CD4-positive, alpha-beta memory T cell (primary cell): ENCODE data around the gene EPHA3. TPM values are rescaled to one million over a fixed set of nuclear protein-coding genes. Genes with fewer than 3 reads are reported as not detected.
A peak's percentile ranks its signal among the peaks of the same experiment; 100 is the strongest.

Experiments
- CTCF ChIA-PET: fragments of 350-600 bp; sonication (Branson Sonifier 250); formaldehyde crosslinking; loops from one replicate; lab custom pipeline; 2021; ENCODE audit warnings: inconsistent platforms; ENCODE audit not compliant: partially characterized antibody; lab: Charles Lee
- POLR2A ChIA-PET: fragments of 350-600 bp; sonication (Branson Sonifier 250); formaldehyde crosslinking; loops from one replicate; lab custom pipeline; 2021; ENCODE audit not compliant: partially characterized antibody; lab: Charles Lee
- DNase-seq, 5 donors: peaks; one replicate each; pipeline versions ENCODE4 v3.0.0 to v3.0.0-alpha.2; 2020 to 2022; ENCODE audit warnings: mixed read lengths in 1 of 5
- H3K27ac ChIP-seq: one replicate; pipeline ENCODE4 v1.7.0; 2013; ENCODE audit warnings: low read depth, low read length
- H3K27me3 ChIP-seq: 2 replicates; pipeline ENCODE4 v1.7.0; 2013; ENCODE audit warnings: mild to moderate bottlenecking, low read length, moderate library complexity; ENCODE audit not compliant: insufficient read depth
- H3K36me3 ChIP-seq: 2 replicates; pipeline ENCODE4 v1.7.0; 2013; ENCODE audit warnings: mild to moderate bottlenecking, low read length, moderate library complexity; ENCODE audit not compliant: insufficient read depth
- H3K4me1 ChIP-seq: 2 replicates; pipeline ENCODE4 v1.7.0; 2013; ENCODE audit warnings: mild to moderate bottlenecking, low read length, moderate library complexity; ENCODE audit not compliant: insufficient read depth
- H3K4me3 ChIP-seq, 2 donors: one replicate each; pipeline ENCODE4 v1.7.0; 2013; ENCODE audit warnings: low read length in 2 of 2, mild to moderate bottlenecking in 1 of 2
- H3K9me3 ChIP-seq, 2 donors: one replicate each; pipeline ENCODE4 v1.7.0; 2013; ENCODE audit warnings: low read length in 2 of 2, control low read depth in 1 of 2; ENCODE audit not compliant: control insufficient read depth in 1 of 2
- H3K27ac Mint-ChIP-seq, 7 donors: one replicate each; pipeline ENCODE4 v1.8.0; 2020 to 2021; ENCODE audit warnings: mixed read lengths in 7 of 7, mild to moderate bottlenecking in 6 of 7, inconsistent platforms in 3 of 7, moderate library complexity in 3 of 7
- H3K27me3 Mint-ChIP-seq, 2 donors: one replicate each; pipeline ENCODE4 v1.8.0; 2020 to 2021; ENCODE audit warnings: mixed read lengths in 2 of 2
- H3K36me3 Mint-ChIP-seq, 2 donors: one replicate each; pipeline ENCODE4 v1.8.0; 2020 to 2021; ENCODE audit warnings: mixed read lengths in 2 of 2, inconsistent platforms in 1 of 2, mild to moderate bottlenecking in 1 of 2
- H3K4me1 Mint-ChIP-seq, 4 donors: one replicate each; pipeline ENCODE4 v1.8.0; 2020 to 2021; ENCODE audit warnings: mixed read lengths in 4 of 4, mild to moderate bottlenecking in 1 of 4
- H3K4me3 Mint-ChIP-seq, 8 donors: one replicate each; pipeline ENCODE4 v1.8.0; 2020 to 2021; ENCODE audit warnings: mixed read lengths in 8 of 8, mild to moderate bottlenecking in 7 of 8, moderate library complexity in 6 of 8, inconsistent platforms in 3 of 8
- H3K9me3 Mint-ChIP-seq, 8 donors: one replicate each; pipeline ENCODE4 v1.8.0; 2020 to 2021; ENCODE audit warnings: mixed read lengths in 8 of 8, mild to moderate bottlenecking in 5 of 8, inconsistent platforms in 3 of 8, moderate library complexity in 1 of 8
- intact Hi-C: fragments of 100-400 bp; cut with micrococcal nuclease; formaldehyde crosslinking; loops from one replicate; pipeline ENCODE4 v1.15.1; 2023
- polyA plus RNA-seq, 2 donors: library from polyadenylated mRNA; unstranded; fragments of 300-500 nt; fragmentation: Illumina TruSeq; gene quantifications; one replicate each; pipeline ENCODE4 v1.2.3, GENCODE V29; 2021
- total RNA-seq, 2 experiments: library from RNA; stranded (reverse); gene quantifications; one replicate each; pipeline ENCODE4 v1.2.3, GENCODE V29; 2021

EPHA3 gene
- total and polyA plus RNA-seq, 4 experiments from 2014 or later, result not detected

DNA sequence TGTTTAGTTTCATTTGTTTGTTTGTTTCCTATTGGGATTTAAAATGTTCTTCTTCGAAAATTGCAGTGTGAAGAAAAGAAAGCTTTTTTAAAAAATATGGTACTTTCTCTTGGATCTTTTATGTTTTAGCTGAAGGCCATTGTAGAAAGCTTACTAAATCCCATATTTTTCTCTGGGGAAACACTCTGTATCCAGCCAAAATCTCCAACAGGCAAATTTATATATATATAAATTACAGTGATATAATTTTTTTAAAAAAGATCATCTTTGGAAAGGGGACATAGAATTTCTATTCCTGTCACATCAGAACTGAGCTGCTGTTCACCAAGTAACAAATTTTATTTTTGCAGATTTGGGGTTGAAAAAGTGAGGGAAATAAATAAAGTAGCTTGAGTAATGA, 19.6 kb upstream of the EPHA3 start:
- Mint-ChIP-seq H3K9me3 (no peaks in the 10 kb centered on the region), H3K4me3 (no peak overlapping the region), H3K4me1 (no peaks in the 10 kb centered on the region), H3K36me3 (no peaks in the 10 kb centered on the region), H3K27me3 (no peaks in the 10 kb centered on the region), H3K27ac (no peak overlapping the region)
- Histone ChIP-seq H3K4me1 (no peaks in the 10 kb centered on the region), H3K4me3 (no peak overlapping the region), H3K9me3 (no peaks in the 10 kb centered on the region), H3K27ac (no peak overlapping the region), H3K27me3 (no peaks in the 10 kb centered on the region), H3K36me3 (no peaks in the 10 kb centered on the region)
- POLR2A ChIA-PET, result no interaction called here
- DNase-seq, result no peak
- intact Hi-C loops, result no loop called here
- CTCF ChIA-PET, result no interaction called here

DNA sequence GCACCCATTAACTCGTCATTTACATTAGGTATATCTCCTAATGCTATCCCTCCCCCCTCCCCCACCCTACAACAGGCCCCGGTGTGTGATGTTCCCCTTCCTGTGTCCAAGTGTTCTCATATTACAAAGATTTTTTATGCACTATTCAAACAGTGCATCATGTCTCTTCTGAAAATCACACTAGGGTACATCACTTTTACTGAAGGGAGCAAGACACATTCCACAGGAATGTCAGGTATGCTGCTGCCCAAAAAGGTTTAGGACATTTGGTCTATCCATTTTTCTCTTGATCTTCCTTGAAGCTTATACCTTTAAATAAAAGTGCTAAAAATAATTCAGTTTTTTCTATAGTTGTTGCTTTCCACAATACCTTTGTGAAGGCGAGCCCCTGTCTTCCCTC, 9.2 kb upstream of the EPHA3 start:
- Histone ChIP-seq H3K4me1 (no peaks in the 10 kb centered on the region), H3K36me3 (no peaks in the 10 kb centered on the region), H3K9me3 (no peaks in the 10 kb centered on the region), H3K27ac (no peak overlapping the region), H3K27me3 (no peaks in the 10 kb centered on the region), H3K4me3 (no peak overlapping the region)
- Mint-ChIP-seq H3K27me3 (peaks cover 0 to 1% of the 10 kb centered on the region in 2 donors), H3K4me3 (no peak overlapping the region), H3K4me1 (peaks cover 0 to 2% (median 0%) of the 10 kb centered on the region in 4 donors), H3K9me3 (no peaks in the 10 kb centered on the region), H3K36me3 (no peaks in the 10 kb centered on the region), H3K27ac (no peak overlapping the region)
- ChIA-PET CTCF (no interaction called here), POLR2A (no interaction called here)
- DNase-seq, result no peak
- intact Hi-C loops, result no loop called here

DNA sequence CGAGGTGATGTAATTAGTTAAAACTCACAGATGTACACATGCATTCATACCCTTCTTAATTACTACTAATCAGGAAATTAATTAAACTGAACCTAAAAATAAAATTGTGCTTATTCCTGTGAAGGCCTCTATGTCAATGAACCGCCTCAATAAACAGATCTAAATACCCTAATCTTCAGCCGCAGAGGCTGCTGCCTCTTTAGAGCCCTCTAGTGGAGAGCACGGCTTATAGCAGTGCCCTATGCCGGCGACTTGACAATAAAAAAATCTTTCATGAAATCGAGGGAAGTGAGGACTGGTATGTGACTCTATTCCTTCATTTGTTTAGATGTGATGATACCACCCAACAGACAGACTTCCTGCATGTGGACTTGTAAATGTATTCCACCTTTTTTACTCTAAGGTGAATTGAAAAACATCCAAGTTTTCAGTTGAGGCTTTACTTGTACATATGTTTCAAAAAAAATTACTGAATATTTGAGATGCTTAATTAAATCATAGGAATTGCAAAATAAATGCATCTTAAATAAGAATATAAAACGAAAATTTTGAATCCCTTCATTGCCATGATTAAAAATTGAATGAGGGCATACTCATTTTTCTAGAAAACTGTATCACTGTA, 8.3 kb upstream of the EPHA3 start:
- Mint-ChIP-seq H3K27me3 (peaks cover 0 to 1% of the 10 kb centered on the region in 2 donors), H3K36me3 (no peaks in the 10 kb centered on the region)

DNA sequence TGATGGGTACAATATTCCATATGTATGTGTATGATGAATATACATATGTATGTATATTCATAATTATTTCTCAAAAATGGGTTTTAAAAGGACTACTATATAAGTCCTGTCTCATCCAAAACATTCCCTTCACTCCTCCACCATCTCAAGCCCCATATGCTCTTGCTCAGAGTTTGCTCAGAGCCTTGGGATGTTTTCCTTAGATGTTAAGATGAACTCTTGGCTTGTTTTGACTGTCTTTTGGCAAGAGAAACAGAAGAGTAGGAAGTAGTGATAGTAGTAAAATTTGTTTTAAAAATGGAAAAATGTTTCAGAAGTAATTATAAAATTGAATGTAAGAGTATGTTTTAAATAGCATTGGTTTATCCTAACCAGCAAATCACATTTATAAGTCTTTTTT, 6.2 kb upstream of the EPHA3 start:
- peaks cover 0 to 1% of the 10 kb centered on the region in 2 donors for H3K27me3 Mint-ChIP-seq
- CTCF ChIA-PET, result no interaction called here
- Histone ChIP-seq H3K36me3 (no peaks in the 10 kb centered on the region), H3K27me3 (no peaks in the 10 kb centered on the region), H3K4me3 (no peak overlapping the region), H3K9me3 (no peaks in the 10 kb centered on the region), H3K4me1 (no peaks in the 10 kb centered on the region), H3K27ac (no peak overlapping the region)
- no peaks in the 10 kb centered on the region for H3K9me3 Mint-ChIP-seq
- no peak overlapping the region for H3K4me3 Mint-ChIP-seq
- intact Hi-C loops, result no loop called here
- POLR2A ChIA-PET, result no interaction called here
- H3K4me1 Mint-ChIP-seq, result peaks cover 0 to 2% (median 0%) of the 10 kb centered on the region in 4 donors
- H3K36me3 Mint-ChIP-seq, result no peaks in the 10 kb centered on the region
- no peak overlapping the region for H3K27ac Mint-ChIP-seq
- no peak for DNase-seq

More for the DNA sequence above, 8.3 kb upstream of the EPHA3 start:
- Histone ChIP-seq H3K27ac (no peak overlapping the region), H3K4me1 (no peaks in the 10 kb centered on the region), H3K9me3 (no peaks in the 10 kb centered on the region), H3K4me3 (no peak overlapping the region), H3K27me3 (no peaks in the 10 kb centered on the region), H3K36me3 (no peaks in the 10 kb centered on the region)
- intact Hi-C loops, result loop anchor here (1.0 kb wide), 1 partner anchor 8 kb away; the partner anchor contains the start of gene EPHA3
- peak; percentile 26 to 45 (median 29) for DNase-seq
- Mint-ChIP-seq H3K9me3 (no peaks in the 10 kb centered on the region), H3K27ac (no peak overlapping the region), H3K4me1 (peaks cover 0 to 2% (median 0%) of the 10 kb centered on the region in 4 donors), H3K4me3 (no peak overlapping the region)
- ChIA-PET POLR2A (no interaction called here), CTCF (no interaction called here)

DNA sequence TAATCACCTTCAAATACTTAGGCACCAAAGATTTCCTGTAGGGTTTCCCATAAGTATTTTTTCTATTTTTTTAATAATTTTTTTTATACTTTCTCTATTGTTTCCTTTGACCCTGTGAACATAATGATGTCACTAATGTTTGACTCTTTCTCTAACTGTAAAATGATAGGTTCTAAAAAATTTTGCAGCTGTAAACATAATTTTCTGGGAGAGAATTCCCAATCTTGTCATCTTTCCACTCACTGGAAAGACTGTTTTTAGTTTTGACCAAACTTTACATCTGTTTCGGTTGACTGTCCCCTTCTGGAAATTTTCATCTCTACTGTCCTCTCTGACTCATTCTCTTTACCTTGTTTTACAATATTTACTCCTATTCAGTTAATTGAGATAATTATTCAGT, 5.5 kb upstream of the EPHA3 start:
- no peaks in the 10 kb centered on the region for H3K27me3 ChIP-seq
- Mint-ChIP-seq H3K4me3 (no peak overlapping the region), H3K9me3 (peaks cover 0 to 3% (median 0%) of the 10 kb centered on the region in 8 donors), H3K27me3 (peaks cover 3 to 4% of the 10 kb centered on the region in 2 donors), H3K4me1 (peaks cover 2 to 5% (median 3%) of the 10 kb centered on the region in 4 donors), H3K36me3 (no peaks in the 10 kb centered on the region), H3K27ac (no peak overlapping the region)
- CTCF ChIA-PET, result no interaction called here
- no peaks in the 10 kb centered on the region for H3K36me3 ChIP-seq
- no peaks in the 10 kb centered on the region for H3K4me1 ChIP-seq
- DNase-seq, result no peak
- no peak overlapping the region for H3K27ac ChIP-seq
- H3K9me3 ChIP-seq, result no peaks in the 10 kb centered on the region
- intact Hi-C loops, result no loop called here
- POLR2A ChIA-PET, result no interaction called here
- H3K4me3 ChIP-seq, result no peak overlapping the region

DNA sequence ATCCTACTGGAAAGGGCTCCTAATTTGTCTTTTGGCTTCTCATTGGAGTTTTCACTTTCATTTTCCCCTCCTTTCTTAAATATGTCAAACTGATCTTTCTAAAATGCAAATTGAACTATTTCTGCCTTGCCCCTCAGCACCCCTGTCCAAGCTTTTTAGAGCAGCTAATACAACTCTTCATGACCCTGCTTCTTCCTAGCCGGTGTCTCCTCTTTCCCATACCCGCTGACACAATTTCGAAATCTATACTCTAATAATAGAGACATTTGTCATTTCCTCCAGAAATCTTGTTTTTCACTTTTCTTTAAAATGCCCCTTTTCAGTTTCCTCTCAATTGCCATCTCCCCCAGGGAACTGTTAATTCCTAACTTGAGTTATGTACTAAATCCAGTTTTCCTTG, 2.9 kb upstream of the EPHA3 start:
- Histone ChIP-seq H3K4me1 (peaks cover 9% of the 10 kb centered on the region), H3K36me3 (no peaks in the 10 kb centered on the region), H3K27me3 (no peaks in the 10 kb centered on the region), H3K9me3 (no peaks in the 10 kb centered on the region), H3K4me3 (no peak overlapping the region), H3K27ac (no peak overlapping the region)
- H3K4me1 Mint-ChIP-seq, result peaks cover 12 to 17% (median 14%) of the 10 kb centered on the region in 4 donors
- CTCF ChIA-PET, result no interaction called here
- DNase-seq, result no peak
- H3K27ac Mint-ChIP-seq, result no peak overlapping the region
- POLR2A ChIA-PET, result no interaction called here
- no peaks in the 10 kb centered on the region for H3K36me3 Mint-ChIP-seq
- H3K9me3 Mint-ChIP-seq, result peaks cover 0 to 3% (median 0%) of the 10 kb centered on the region in 8 donors
- H3K27me3 Mint-ChIP-seq, result peaks cover 2 to 5% of the 10 kb centered on the region in 2 donors
- intact Hi-C loops, result no loop called here
- no peak overlapping the region for H3K4me3 Mint-ChIP-seq

DNA sequence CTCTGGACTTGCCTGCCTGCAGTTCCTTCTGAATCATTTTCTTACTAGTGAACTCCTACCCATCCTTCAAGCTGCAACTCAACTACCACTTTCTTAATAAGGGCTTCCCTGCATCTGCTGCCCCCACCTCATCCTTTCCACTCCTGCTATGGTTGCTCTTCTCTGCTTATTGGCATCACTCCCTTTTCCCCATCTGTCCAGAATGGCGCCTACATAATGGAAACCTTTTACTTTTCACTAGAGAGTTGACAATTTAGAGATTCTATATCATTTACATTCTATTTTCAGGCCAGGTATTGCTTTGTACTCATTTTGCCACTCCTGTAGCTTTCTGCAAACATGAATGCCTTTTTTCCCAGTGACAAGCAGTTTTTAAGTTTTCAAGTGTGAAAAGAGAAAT, 1.9 kb upstream of the EPHA3 start:
- no peaks in the 10 kb centered on the region for H3K36me3 ChIP-seq

More for the DNA sequence above, 1.9 kb upstream of the EPHA3 start:
- peaks cover 0 to 3% (median 0%) of the 10 kb centered on the region in 8 donors for H3K9me3 Mint-ChIP-seq
- no peak overlapping the region for H3K27ac Mint-ChIP-seq
- no peak for DNase-seq
- ChIA-PET CTCF (no interaction called here), POLR2A (no interaction called here)
- peaks cover 2 to 5% of the 10 kb centered on the region in 2 donors for H3K27me3 Mint-ChIP-seq
- H3K4me3 Mint-ChIP-seq, result no peak overlapping the region
- intact Hi-C loops, result no loop called here
- Histone ChIP-seq H3K4me3 (no peak overlapping the region), H3K9me3 (no peaks in the 10 kb centered on the region), H3K4me1 (peaks cover 9% of the 10 kb centered on the region), H3K27ac (no peak overlapping the region), H3K27me3 (no peaks in the 10 kb centered on the region)
- peaks cover 12 to 17% (median 14%) of the 10 kb centered on the region in 4 donors for H3K4me1 Mint-ChIP-seq
- H3K36me3 Mint-ChIP-seq, result no peaks in the 10 kb centered on the region
